Effector CD8-positive, alpha-beta T cell (primary cell): ENCODE results near the gene ALG14.
"Not testable (repeated sequence)": the region's sequence is repeated elsewhere in the genome, so short reads cannot be mapped to it uniquely, and the experiment has no call there.

Source experiments
- DNase-seq: peaks from one replicate; lab custom pipeline; 2025; lab: John Stamatoyannopoulos, UW
- total RNA-seq, 4 experiments: gene quantifications; one replicate each; lab custom pipeline; 2026; lab: John Stamatoyannopoulos, UW

ALG14 gene
- total RNA-seq, result 2.6 to 4.9 (median 3.6) reads per million in 4 experiments

GRCh38 chr1:95072532-95073419 lies at the start of gene ALG14:
Gene ALG14, minus strand, starts transcription at chr1:95072951. Its CDS starts 53 bp downstream, at chr1:95072898.
- DNase-seq, result peak; percentile 86

GRCh38 chr1:95122151-95122697 lies 49.5 kb upstream of the ALG14 start:
- no peak for DNase-seq

- DNase-seq, result no peak
Measured at GRCh38 chr1:95119273-95119672, 46.5 kb upstream of the ALG14 start.

GRCh38 chr1:95118710-95119109 lies 46.0 kb upstream of the ALG14 start:
- DNase-seq, result no peak

GRCh38 chr1:95118067-95118499 lies 45.3 kb upstream of the ALG14 start:
- no peak for DNase-seq

DNA sequence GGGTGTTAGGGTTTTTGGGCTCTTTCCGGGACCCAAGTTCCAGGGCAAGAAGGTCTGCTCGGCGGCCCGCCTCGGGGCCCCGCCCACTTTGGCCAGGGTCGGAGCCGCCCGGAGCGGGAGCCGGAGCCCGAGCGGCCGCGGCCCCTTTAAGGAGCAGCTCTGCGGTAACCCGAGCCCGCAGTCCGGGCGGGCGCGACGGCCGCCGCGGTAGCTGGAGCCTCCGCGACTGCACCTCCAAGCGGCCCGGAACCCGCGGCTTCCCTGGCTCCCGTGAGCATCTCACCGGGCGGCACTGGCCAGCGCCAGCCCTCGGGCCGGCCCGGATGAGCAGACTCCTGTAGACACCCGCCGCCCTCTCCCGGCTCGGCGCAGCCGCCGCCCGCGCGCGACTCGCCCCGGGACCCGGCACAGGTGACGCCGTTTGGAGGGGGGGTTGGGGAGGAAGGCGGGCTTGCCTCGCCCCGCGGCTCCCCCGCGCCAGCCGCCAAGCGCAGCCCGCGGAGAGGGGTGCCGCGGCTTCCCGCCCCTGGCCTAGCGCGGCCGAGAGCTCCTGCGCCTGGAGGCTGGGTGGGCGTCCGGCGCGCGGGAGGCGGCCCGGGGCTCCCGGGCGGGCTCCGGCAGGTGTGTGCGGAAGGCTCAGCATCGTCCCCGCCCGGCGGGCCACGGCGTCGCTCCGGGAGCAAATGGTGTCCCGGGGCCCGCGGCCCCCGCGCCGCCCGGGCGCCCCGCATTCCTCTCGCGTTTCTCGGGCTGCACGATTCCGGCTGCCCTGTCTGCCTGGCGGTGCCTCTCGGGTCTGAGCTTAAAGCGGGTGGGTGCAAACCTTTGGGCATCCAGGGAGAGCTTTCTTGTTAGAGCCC lies 44.7 kb upstream of the ALG14 start, which contains the start of gene TLCD4:
Gene TLCD4 (plus strand): TSS at position 149 of the 860 bp plus-strand sequence. CDS start 26,547 bp downstream, outside the sequence.
- no peak for DNase-seq

- peak; percentile 21 for DNase-seq
Measured at GRCh38 chr1:95116580-95117206, 43.9 kb upstream of the ALG14 start.

GRCh38 chr1:95115708-95116137 lies 43.0 kb upstream of the ALG14 start:
- no peak for DNase-seq

- DNase-seq, result no peak
Measured at GRCh38 chr1:95113684-95114083, 40.9 kb upstream of the ALG14 start.

DNA sequence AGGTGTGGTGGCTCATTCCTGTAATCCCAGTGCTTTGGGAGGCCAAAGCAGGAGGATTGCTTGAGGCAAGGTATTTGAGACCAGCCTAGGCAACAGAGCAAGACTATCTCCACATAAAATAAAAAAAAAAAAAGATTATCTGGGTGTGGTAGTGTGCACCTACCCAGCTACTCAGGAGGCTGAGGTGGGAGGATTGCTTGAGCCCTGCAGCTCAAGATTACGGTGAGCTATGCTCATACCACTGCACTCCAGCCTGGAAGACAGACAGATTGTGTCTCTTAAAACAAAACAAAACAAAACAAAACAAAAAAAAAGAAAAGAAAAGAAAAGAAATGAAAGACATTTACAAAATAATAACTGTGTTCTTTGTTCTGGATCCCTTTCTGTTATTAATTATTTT lies 38.3 kb upstream of the ALG14 start:
- DNase-seq, result no peak

- DNase-seq, result no peak
Measured at GRCh38 chr1:95108792-95109191, 36.0 kb upstream of the ALG14 start.

- DNase-seq, result no peak
Measured at GRCh38 chr1:95098196-95098595, 25.4 kb upstream of the ALG14 start.

GRCh38 chr1:95097426-95097825 lies 24.7 kb upstream of the ALG14 start:
- no peak for DNase-seq

DNA sequence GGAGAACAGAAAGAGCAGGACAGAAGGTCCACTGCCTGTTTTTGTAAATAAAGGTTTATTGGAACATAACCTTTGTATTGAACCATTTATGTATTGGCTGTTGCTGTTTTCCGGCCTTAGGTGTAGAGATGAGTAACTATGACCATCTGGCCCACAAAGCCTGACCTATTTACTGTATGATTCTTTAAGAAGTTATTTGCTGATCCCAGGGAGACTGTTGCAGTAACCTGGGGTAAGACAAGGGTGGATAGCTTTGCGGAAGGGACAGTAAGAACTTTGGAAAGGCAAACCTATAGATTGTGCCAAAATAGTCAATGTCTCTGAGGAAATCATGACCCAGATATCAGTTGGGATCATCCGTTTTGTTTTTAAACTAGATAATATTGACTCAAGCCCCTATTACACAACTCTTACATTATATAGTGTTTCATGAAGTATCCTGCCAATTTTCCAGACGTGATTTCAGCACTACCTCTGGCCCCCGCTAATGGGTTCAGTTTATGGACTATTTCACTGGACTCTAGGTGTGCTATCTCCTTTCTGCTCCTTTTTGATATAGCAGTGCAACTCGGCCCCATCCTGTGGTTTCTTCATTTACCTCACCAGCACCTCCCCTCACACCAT lies 23.6 kb upstream of the ALG14 start:
- no peak for DNase-seq

GRCh38 chr1:95095833-95096217 lies 23.1 kb upstream of the ALG14 start:
- DNase-seq, result no peak

GRCh38 chr1:95094923-95095322 lies 22.2 kb upstream of the ALG14 start:
- DNase-seq, result no peak

GRCh38 chr1:95093296-95093695 lies 20.5 kb upstream of the ALG14 start:
- DNase-seq, result no peak

GRCh38 chr1:95092891-95093290 lies 20.1 kb upstream of the ALG14 start:
- DNase-seq, result not testable (repeated sequence)

DNA sequence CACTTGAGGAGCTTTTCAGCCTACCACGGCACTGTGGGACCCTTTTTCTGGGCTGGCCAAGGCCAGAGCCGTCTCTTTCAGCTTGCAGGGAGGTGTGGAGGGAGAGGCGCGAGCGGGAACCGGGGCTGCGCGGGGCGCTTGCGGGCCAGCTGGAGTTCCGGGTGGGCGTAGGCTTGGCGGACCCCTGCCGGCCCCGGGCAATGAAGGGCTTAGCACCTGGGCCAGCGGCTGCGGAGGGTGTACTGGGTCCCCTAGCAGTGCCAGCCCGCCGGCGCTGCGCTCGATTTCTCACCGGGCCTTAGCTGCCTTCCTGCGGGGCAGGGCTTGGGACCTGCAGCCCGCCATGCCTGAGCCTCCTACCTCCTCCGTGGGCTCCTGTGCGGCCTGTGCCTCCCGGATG lies 18.5 kb upstream of the ALG14 start:
- DNase-seq, result not testable (repeated sequence)

- no peak for DNase-seq
Measured at GRCh38 chr1:95089650-95090287, 17.0 kb upstream of the ALG14 start.

DNA sequence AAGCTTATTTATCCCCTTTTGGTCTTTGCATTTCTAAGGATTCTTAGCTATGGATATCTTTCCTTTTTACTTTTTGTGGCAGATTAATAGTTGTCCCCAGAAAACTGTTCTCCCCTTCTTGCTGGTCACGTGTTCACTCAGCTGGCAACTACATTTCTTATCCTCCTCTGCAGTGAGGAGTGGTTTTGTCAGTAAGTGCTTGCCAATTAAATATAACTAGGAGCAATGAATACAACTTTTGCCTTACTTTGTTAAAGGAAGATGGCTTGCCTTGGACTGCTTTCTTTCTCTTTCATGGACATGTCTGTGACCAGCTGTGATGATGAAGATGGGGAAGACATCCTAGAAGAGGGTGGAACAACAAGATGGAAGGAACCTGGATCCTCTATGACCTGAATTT lies 15.6 kb upstream of the ALG14 start:
- no peak for DNase-seq
